KOPT-K1 (cell line): Measurements from ENCODE around the gene FN1.
"Not testable (repeated sequence)": the region's sequence is repeated elsewhere in the genome, so short reads cannot be mapped to it uniquely, and the experiment has no call there.

Experiments used
- H3K27ac ChIP-seq: fragments of 200-600 bp; sonication (generic); 2 replicates; pipeline ENCODE4 v1.5.1; 2016; ENCODE audit warnings: antibody characterized with exemption, mild to moderate bottlenecking, low read depth, low read length; ENCODE audit not compliant: poor library complexity, severe bottlenecking
- H3K36me3 ChIP-seq: fragments of 200-600 bp; sonication (generic); 2 replicates; pipeline ENCODE4 v1.5.1; 2017; ENCODE audit warnings: antibody characterized with exemption, mild to moderate bottlenecking, low read length, moderate library complexity; ENCODE audit not compliant: insufficient read depth
- H3K9me3 ChIP-seq: fragments of 200-600 bp; sonication (generic); 2 replicates; pipeline ENCODE4 v1.5.1; 2017; ENCODE audit warnings: antibody characterized with exemption, low read length, mild to moderate bottlenecking; ENCODE audit not compliant: insufficient read depth, poor library complexity, severe bottlenecking

FN1 gene

DNA sequence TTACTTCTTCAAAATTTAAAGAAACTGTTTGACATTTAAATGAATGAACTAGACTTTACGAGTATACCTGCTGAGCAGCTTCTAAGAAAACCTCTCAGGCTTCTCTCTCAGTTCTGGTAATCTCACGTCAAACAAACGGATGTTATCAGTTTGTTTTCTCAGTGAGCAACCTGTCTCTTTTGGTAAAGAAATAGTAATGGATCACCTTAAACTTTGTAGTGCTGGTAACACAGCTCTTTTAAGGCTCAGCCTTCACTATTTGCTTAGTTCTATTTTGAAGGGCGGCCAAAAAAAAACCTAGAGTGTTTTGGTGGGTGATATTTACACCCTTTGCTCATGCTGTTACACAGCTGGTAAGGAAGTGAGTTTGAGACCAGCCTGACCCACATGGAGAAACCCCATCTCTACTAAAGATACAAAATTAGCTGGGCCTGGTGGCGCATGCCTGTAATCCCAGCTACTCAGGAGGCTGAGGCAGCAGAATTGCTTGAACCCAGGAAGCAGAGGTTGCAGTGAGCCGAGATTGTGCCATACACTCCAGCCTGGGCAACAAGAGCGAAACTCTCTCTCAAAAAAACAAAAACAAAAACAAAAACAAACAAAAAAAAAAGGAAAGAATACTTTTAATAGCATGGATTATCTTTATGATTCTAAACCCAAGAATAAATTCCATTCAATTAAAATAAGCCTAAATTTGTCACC is 15.9 kb downstream of the FN1 start:
- H3K36me3 ChIP-seq = no peaks in the 10 kb centered on the region
- no peaks in the 10 kb centered on the region for H3K9me3 ChIP-seq
- no peak overlapping the region for H3K27ac ChIP-seq

DNA sequence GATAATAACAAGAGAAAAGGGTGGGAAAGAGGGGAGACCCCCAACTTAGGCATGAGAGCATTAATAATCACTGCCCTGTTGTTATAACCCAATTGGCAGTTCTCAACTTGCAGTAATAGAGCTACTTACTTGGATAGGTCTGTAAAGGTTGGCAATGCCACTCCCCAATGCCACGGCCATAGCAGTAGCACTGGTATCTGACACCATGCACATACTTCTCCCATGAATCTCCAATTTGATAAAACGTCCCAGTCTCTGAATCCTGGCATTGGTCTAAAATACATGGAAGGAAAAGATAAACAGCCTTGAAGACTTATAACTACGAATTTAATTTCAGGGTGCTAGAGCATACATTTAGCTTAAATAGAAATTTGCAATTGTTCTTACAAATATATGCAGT is 16.8 kb downstream of the FN1 start:
- Histone ChIP-seq H3K36me3 (no peaks in the 10 kb centered on the region), H3K9me3 (no peaks in the 10 kb centered on the region), H3K27ac (no peak overlapping the region)

DNA sequence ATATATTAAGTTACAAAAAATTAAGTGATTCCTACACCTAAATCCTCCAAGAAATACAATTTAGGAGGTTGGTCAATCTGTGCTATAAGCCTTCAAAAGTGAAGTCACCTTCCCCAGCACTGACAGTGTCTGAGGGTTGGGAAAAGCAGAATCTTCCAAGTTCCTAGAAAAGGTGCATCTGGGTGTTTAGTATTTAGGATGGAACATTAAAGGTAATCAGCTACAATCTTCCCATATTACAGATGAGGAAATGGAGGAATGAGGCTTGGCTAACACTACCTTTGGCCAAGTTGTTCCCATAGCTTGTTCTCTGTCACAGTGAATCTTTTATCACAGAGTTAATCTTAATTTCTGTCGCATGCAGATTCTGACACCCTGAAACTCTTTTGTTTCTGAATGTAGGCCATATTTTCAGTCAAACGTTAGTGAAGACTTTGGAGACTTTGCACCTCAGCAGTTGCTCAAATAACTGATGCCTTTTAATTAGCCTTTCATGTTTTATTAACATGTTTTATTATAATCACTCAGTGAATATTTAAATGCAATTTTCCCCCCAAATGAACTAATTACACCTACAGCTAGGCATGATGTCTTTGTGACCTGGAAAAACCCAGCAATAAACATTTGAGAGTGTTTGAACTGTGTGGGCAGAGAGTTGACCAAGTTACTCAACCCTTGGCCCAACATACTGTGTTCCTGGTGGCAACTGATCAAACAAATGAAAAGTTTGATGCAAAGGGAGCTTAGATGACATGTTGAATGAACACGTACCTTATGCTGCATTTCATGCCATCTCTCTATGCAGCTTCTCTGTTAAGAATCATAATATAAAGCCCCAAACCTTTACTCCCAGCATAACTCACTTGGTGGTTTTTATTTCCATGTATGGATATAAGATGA is 17.6 kb downstream of the FN1 start:
- no peaks in the 10 kb centered on the region for H3K9me3 ChIP-seq
- no peaks in the 10 kb centered on the region for H3K36me3 ChIP-seq
- H3K27ac ChIP-seq = no peak overlapping the region

DNA sequence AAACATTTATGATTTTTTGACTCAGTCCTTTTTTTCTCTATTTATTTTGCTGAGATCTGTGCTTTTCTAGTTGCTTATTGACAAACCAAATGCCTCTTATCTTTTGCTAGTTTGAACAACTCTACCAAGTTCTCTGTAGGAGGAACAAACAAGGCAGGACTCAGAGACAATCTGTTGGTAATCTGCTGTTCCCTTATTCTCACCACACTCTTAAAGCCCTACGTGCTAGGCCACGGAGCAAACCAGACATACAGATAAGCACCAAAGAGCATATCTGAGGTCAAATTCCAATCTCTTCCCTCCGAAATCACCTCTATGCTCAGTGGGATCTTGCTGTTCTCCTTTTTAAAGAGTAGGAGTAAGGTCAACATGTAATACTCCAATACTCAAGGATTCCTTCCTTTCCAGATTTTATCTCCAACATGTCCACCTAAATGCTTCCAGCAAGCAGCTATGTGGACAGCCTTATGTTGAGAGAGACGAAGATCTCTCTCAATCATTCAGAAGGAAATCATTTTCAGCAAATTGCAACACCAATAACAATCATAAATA is 18.4 kb downstream of the FN1 start:
- Histone ChIP-seq H3K27ac (no peak overlapping the region), H3K36me3 (no peaks in the 10 kb centered on the region)

DNA sequence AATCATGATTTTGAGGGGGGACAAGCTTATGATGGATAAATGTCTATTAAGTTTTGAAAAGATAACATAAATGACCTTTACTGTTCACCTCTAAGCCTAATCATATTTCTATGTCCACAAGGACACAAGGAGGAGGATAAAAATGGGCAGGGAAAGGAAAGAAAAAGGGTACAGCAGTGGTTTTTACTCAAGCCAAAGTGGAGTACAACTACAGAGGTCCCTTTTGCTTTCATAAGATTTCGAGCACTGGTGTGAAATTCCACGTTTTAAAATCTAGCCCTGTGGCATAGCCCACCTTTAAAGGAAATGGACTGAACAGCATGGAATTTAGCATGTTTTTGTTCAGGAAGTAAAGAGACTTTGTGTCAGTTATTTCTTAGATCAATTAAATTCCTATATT is 19.2 kb downstream of the FN1 start:
- H3K36me3 ChIP-seq = no peaks in the 10 kb centered on the region
- no peak overlapping the region for H3K27ac ChIP-seq

More for the DNA sequence above, 18.4 kb downstream of the FN1 start:
- no peaks in the 10 kb centered on the region for H3K9me3 ChIP-seq

DNA sequence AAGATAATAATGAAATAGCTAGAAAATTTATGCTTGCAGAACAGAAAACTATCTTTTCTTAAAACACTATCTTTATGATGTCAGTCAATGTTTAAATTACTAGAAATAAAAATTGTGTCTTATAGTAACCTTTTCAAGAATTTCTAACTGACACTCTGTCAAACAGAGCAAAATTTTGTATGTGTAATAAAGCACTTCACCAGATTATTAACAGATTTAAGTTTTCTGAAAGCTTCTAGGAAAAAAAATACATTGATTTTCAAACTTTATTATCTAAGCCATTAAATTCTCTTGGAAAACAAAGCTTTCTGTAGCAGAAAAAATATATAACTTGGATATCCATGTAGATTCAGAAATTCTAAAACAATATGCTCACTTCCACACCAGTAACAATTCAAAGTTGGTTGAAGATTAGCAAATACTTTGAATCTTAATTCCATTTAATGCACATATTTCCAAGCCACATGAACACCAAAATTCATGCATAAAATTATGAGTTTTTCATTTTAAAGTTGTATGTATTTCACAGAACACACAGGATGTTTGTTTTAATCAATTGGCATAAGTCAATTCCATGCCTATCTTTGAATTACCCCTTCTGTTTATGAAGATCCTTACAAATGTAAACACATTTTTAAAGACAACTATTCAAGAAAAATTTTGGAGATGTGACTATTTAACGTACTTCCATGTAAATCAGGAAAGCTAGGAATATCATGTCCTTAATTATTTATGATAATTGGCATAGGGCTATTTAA is 19.9 kb downstream of the FN1 start:
- no peaks in the 10 kb centered on the region for H3K36me3 ChIP-seq
- H3K27ac ChIP-seq = no peak overlapping the region
- no peaks in the 10 kb centered on the region for H3K9me3 ChIP-seq

More for the DNA sequence above, 19.2 kb downstream of the FN1 start:
- H3K9me3 ChIP-seq = no peaks in the 10 kb centered on the region

DNA sequence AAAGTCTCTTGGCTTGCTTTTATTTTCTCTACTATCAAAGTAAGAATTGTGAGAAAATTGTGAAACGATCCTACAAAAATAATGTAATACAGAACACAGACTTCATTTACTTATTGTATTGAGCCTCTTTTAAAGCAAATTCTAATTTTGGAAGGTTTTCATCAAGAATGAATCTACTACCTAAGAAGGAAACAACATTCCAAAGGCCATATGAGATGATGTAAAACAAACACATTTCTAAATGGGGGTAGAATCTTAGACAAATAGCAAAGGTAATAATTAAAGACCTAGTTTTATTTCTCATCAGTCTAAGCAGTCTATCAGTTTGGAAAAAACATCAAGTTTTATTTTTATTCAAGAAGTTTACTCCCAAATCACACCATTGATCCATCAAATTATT is 20.6 kb downstream of the FN1 start:
- no peaks in the 10 kb centered on the region for H3K9me3 ChIP-seq
- no peak overlapping the region for H3K27ac ChIP-seq
- H3K36me3 ChIP-seq = no peaks in the 10 kb centered on the region

DNA sequence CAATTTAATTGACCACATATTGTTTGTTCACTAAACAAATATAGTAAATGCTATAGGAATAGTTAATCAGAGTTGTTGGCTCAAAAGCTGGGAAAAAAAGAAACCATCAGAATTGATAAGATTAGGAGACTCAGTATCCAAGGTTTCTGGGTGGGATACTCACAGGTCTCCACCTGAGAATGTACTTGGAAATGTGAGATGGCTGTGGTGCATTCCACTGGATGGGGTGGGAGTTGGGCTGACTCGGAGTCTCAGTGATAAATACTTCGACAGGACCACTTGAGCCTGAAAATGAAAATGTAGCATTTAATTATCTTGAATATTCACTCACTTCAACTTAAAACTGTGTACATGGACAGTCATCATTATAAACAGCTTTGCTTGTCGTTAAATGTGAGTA is 21.2 kb downstream of the FN1 start:
- no peaks in the 10 kb centered on the region for H3K9me3 ChIP-seq
- no peak overlapping the region for H3K27ac ChIP-seq
- no peaks in the 10 kb centered on the region for H3K36me3 ChIP-seq

DNA sequence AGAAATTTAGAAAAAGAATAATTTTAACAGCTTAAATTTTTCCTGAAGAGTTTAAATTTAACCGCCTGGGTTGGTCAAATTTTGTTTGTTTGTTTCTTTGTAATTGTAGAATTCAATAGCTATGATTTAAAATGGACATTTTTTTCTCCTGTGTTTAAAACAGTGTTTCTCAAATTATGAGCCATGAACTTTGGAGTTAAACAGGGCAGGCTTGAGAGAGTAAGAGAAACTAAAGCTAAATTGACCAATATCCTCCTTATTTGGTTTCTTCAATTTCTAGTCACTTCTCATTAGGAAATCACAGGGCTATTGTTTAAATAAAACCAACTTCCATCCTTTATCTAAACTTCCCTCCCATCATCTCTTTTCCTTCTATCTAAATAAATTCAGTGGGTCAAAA is 21.9 kb downstream of the FN1 start:
- Histone ChIP-seq H3K27ac (no peak overlapping the region), H3K9me3 (no peaks in the 10 kb centered on the region), H3K36me3 (no peaks in the 10 kb centered on the region)

DNA sequence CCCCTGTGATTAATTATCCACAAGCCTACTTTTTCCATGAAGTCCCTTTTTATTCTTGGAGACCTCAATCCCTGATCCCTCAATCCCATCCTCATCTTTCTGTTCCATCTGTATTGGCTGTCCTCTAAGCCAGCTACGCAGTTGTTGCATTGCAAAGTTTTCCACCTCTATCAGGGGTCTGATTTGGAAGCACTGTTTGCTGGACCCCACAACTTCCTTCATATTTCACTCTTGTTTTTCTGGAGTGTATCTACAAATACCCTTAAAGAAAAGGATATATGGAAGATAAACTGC is 22.4 kb downstream of the FN1 start:
- no peak overlapping the region for H3K27ac ChIP-seq
- H3K36me3 ChIP-seq = no peaks in the 10 kb centered on the region
- H3K9me3 ChIP-seq = no peaks in the 10 kb centered on the region

DNA sequence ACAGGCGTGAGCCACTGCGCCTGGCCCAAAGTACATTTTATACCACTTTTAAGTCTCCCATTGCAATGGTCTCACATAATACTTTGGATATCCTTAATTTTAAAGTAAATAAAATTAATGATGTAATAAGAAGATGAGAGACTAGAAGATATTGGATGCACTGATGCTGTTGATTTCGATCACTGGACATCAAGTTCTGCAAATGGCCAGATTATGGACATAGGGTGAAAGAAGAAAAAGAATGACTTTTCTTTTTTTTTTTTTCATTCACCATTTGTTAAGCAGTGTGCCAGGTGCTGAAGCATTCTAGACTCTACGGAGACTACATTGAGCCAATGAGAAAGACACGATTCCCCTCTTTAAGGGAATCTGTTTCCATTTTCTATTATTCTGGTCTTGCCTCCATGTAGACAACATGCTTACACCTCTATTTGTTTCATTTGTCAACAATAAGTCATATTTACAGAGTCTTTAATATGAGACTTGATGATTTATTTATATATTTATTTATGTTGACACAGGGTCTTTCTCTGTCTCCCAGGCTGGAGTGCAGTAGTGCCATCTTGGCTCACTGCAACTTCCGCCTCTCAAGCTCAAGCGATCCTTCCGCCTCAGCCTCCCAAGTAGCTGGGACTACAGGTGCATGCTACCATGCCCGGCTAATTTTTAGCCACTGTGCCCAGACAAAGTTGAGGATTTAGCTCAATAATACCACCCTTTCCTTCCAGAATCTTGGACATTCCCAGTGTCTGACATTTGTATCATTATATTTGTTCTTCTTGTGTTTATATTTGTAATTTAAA is 23.7 kb downstream of the FN1 start:
- H3K36me3 ChIP-seq = no peaks in the 10 kb centered on the region

DNA sequence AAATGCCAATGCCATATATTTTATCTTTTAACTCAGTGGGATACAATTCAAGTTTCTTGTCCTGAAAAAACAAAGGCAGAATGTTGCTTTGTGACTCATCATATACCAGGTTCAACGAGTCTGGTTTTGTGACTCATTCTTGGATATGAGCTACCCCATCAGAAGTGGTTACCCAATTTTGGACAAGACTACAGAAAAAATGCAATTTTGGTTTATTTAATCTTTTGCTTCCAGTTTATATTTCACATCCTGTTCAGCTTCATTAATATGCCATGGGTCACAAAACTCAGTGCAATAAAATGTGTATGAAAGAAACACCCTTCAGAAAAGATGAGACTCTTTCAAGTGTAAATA is 25.0 kb downstream of the FN1 start:
- Histone ChIP-seq H3K27ac (no peak overlapping the region), H3K36me3 (no peaks in the 10 kb centered on the region), H3K9me3 (no peaks in the 10 kb centered on the region)

More for the DNA sequence above, 23.7 kb downstream of the FN1 start:
- Histone ChIP-seq H3K27ac (no peak overlapping the region), H3K9me3 (no peaks in the 10 kb centered on the region)

DNA sequence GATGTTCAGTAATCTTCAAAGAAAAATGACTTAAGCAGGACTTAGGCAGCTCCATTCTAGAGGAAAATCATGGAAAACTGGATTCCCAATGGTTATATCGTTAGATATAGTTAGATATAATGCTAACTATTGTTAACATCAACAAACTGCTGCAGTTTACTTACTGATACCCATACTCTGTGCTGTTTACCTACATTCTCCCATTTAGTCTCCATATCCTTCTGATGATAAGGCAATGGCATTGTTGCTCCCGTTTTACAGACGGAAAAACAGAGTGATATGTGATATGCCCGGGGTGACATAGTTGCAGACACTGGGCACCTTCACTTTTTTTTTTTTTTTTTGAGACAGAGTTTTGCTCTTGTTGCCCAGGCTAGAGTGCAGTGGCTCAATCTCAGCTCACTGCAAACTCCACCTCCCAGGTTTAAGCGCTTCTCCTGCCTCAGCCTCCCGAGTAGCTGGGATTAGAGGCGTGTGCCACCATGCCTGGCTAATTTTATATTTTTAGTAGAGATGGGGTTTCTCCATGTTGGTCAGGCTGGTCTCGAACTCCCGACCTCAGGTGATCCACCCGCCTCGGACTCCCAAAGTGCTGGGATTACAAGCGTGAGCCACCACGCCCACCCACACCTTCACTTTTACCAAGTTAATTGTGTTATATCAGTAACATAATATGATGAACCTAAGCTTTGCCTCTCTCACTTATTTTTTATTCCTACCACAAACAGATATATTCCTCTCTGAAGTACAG is 25.5 kb downstream of the FN1 start:
- not testable (repeated sequence) for H3K27ac ChIP-seq, H3K36me3 ChIP-seq, H3K9me3 ChIP-seq
